Thymus (tissue), 11 donors: Measurements from ENCODE around the gene BBC3. TPM values are rescaled to one million over a fixed set of nuclear protein-coding genes. Genes with fewer than 3 reads are reported as not detected.
A peak's percentile ranks its signal among the peaks of the same experiment; 100 is the strongest.

Source experiments
- DNase-seq, 9 donors: peaks; one replicate each; pipeline ENCODE4 v3.0.0-alpha.2; 2013; ENCODE audit warnings: low spot score in 9 of 9, low read depth in 6 of 9, missing footprints in 1 of 9
- H3K27ac ChIP-seq, 2 donors: one replicate each; pipeline ENCODE4 v1.5.1; 2013; ENCODE audit warnings: control low read depth in 1 of 2, low read depth in 1 of 2, low read length in 1 of 2, mild to moderate bottlenecking in 1 of 2, moderate library complexity in 1 of 2
- H3K27me3 ChIP-seq, 2 donors: one replicate each; pipeline ENCODE4 v1.5.1; 2013; ENCODE audit warnings: low read length in 1 of 2; ENCODE audit not compliant: control insufficient read depth in 2 of 2, insufficient read depth in 1 of 2
- H3K36me3 ChIP-seq, 2 donors: one replicate each; pipeline ENCODE4 v1.5.1; 2013; ENCODE audit warnings: low read length in 1 of 2, mild to moderate bottlenecking in 1 of 2, moderate library complexity in 1 of 2; ENCODE audit not compliant: control insufficient read depth in 2 of 2, insufficient read depth in 2 of 2
- H3K4me1 ChIP-seq, 2 donors: one replicate each; pipeline ENCODE4 v1.5.1; 2013; ENCODE audit warnings: low read length in 2 of 2; ENCODE audit not compliant: control insufficient read depth in 2 of 2, insufficient read depth in 2 of 2
- H3K4me3 ChIP-seq, 2 donors: one replicate each; pipeline ENCODE4 v1.5.1; 2013; ENCODE audit warnings: low read length in 2 of 2, control low read depth in 1 of 2, mild to moderate bottlenecking in 1 of 2
- H3K9me3 ChIP-seq, 2 donors: one replicate each; pipeline ENCODE4 v1.5.1; 2013; ENCODE audit warnings: low read length in 1 of 2, mild to moderate bottlenecking in 1 of 2; ENCODE audit not compliant: control insufficient read depth in 2 of 2, insufficient read depth in 1 of 2
- WGBS: extraction: QIAGEN DNeasy Blood & Tissue Kit; methylation state at CpG from one replicate; pipeline ENCODE4 v1.1.7; 2013; 5-methylcytosine and 5-hydroxymethylcytosine counted together
- polyA plus RNA-seq: library from polyadenylated mRNA; stranded (reverse); fragments of 200-250 nt; gene quantifications from one replicate; pipeline ENCODE4 v1.2.3, GENCODE V29; 2013
- total RNA-seq: library from RNA; stranded (reverse); fragments of 120-200 nt; gene quantifications from one replicate; pipeline ENCODE4 v1.2.4, GENCODE V29; 2013
- donor health status: healthy.

BBC3 gene
- total and polyA plus RNA-seq, 2 donors, result 5.8 to 15.1 TPM

DNA sequence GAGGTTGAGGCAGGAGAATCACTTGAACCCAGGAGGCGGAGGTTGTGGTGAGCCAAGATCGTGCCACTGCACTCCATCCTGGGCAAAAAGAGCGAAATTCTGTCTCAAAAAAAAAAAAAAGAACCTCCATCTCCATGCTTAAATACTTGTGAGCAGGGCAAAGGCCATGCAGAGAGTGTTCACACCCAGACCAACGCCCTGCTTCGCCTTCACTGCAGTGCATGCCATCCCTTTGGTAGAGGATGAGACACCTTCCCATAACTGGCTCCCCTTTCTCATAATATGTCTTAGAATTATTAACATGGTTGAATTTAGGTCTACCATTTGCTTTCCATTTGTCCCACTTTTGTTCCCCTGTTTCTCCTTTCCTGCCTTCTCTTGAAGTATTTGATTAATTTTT lies 15.4 kb downstream of the BBC3 start:
- Histone ChIP-seq H3K9me3 (no peaks in the 10 kb centered on the region), H3K27ac (no peak overlapping the region), H3K27me3 (no peaks in the 10 kb centered on the region), H3K4me1 (peaks cover 0 to 6% of the 10 kb centered on the region in 2 donors), H3K4me3 (no peak overlapping the region), H3K36me3 (peaks cover 5 to 10% of the 10 kb centered on the region in 2 donors)
- WGBS, result 98% methylated on average over 5 of the region's 5 CpGs
- DNase-seq, result no peak

DNA sequence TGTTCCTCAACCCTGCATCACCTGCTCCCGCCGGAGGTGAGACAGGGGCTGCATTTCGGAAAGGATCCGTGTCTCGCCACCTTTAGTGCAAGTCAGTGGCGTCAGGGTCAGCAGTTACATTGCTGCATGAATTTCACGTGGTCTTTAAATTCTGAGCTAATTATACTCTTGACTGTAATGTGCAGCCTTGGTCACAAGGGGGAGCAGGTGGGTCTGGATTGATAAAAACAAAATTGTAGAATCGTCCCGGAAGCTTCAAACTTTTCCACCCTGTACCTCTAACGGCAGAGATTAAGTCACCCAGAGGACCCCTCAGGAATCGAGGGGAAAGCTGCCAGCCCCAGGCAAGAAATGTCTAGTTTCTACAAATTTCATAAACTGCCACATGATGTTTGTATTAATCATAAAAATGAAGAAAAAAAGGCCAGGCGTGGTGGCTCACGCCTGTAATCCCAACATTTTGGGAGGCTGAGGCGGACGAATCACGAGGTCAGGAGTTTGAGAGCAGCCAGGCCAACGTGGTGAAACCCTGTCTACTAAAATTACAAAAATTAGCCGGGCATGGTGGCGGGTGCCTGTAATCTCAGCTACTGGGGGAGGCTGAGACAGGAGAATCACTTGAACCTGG lies 20.2 kb downstream of the BBC3 start:
- Histone ChIP-seq H3K4me3 (no peak overlapping the region), H3K9me3 (peaks cover 0 to 2% of the 10 kb centered on the region in 2 donors), H3K36me3 (peaks cover 42 to 55% of the 10 kb centered on the region in 2 donors), H3K4me1 (peaks cover 0 to 22% of the 10 kb centered on the region in 2 donors), H3K27ac (no peak overlapping the region), H3K27me3 (no peaks in the 10 kb centered on the region)
- WGBS, result 47% methylated on average over 19 of the region's 19 CpGs
- DNase-seq, result peak in 4 of 9 donors; percentile 70 to 88 (median 85)

DNA sequence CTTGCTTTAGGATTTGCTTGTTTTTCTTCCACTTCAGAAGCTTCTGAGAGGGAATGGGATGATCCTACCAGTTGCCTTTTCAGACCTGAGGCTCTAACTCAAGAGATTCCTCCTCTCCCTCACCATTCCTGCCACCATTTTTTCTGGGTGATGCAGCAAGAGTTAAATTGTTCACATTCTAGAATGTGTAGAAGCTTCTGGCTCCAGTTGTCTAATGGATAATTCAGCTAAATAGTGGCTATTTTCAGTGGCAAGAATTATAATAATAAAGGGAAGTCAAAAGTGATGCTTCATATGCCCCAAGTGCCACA lies 20.9 kb downstream of the BBC3 start:
- Histone ChIP-seq H3K36me3 (peaks cover 48 to 62% of the 10 kb centered on the region in 2 donors), H3K4me1 (peaks cover 0 to 22% of the 10 kb centered on the region in 2 donors), H3K27me3 (no peaks in the 10 kb centered on the region), H3K27ac (peak overlapping the region in 1 of 2 donors; percentile 62), H3K9me3 (peaks cover 0 to 2% of the 10 kb centered on the region in 2 donors), H3K4me3 (no peak overlapping the region)
- DNase-seq, result no peak

DNA sequence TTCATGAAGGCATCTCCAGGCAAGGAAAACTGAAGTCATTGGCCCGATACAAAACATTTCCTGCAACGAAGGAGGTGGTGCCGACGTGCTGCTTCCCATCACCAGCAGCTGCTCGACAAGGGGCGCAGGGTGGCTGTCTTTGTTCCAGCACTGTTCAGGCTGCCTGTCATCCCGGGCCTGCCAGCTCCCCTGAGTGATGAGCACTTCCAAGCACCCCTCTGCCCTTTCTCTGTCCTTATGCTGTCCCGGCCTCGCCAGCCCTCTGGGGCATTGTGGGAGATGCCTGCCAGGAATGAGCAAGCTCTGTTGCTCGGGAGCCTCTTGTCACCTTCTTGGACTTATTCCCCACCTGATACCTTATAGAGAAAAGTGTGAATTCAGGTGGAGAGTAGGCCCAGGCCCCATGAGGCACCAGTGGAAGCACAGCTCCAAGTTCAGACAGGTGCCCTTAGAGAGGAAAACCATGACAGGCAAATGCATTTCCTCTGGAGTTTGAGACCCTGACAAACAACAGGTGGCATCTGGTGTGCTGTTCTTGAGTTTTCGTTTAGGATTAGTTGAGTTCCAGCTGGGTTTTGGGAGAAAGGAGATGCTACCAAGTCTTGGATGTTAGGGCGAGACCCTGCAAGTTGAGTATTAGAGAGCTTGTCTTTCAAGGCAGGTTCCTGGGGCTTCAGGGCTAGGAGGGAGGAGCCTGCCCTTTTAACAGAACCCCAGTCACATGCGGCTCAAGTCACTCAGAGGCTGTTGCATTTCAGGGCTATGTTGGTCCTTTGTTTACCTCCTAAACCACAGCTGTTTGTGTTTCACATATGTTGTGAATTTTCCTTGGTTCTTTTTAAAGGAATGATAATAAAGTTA lies 21.4 kb downstream of the BBC3 start:
- DNase-seq, result no peak
- peaks cover 0 to 22% of the 10 kb centered on the region in 2 donors for H3K4me1 ChIP-seq
- no peaks in the 10 kb centered on the region for H3K27me3 ChIP-seq
- H3K36me3 ChIP-seq, result peaks cover 54 to 68% of the 10 kb centered on the region in 2 donors
- 96% methylated on average over 13 of the region's 13 CpGs for WGBS
- H3K27ac ChIP-seq, result peak overlapping the region in 1 of 2 donors; percentile 62
- peaks cover 0 to 2% of the 10 kb centered on the region in 2 donors for H3K9me3 ChIP-seq
- no peak overlapping the region for H3K4me3 ChIP-seq

DNA sequence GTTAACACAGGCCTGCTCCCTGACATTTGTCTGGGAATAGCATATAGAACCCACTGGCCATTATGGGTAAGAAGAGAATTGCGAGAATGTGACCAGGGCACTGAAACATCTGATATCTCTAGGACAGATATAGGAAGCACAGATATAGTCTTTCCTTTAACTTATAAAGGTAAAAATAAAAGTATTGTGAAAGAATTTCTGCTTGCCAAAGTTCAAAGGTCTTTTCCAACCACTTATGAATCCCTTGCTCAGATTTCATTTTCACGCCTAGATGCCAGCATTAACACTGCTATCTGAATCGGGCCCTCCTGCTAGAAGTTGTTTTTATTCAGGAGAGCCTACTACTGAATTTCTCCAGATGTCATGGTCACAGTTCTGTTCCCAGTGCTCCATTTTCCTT lies 27.7 kb downstream of the BBC3 start:
- Histone ChIP-seq H3K9me3 (no peaks in the 10 kb centered on the region), H3K36me3 (peaks cover 67 to 73% of the 10 kb centered on the region in 2 donors), H3K27ac (no peak overlapping the region), H3K27me3 (no peaks in the 10 kb centered on the region), H3K4me1 (peaks cover 0 to 4% of the 10 kb centered on the region in 2 donors), H3K4me3 (no peak overlapping the region)
- DNase-seq, result no peak
- 93% methylated on average over 3 of the region's 3 CpGs for WGBS

DNA sequence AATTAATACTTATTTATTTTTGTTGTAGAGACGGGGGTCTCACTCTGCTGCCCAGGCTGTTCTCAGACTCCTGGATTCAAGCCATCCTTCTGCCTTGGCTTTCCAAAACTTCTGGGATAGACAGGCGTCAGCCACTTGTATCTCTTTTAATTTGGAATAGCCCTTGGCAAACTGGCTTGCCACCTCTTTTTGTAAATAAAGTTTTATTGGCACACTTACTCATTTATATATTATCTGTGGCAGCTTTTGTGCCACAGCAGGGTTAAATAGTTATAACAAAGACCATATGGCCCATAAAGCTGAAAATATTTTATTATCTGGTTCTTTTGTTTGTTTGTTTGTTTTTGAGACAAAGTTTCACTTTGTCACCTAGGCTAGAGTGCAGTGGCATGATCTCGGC lies 30.5 kb downstream of the BBC3 start:
- H3K4me1 ChIP-seq, result peaks cover 0 to 4% of the 10 kb centered on the region in 2 donors
- no peak overlapping the region for H3K4me3 ChIP-seq
- H3K27me3 ChIP-seq, result no peaks in the 10 kb centered on the region
- H3K27ac ChIP-seq, result no peak overlapping the region
- no peak for DNase-seq
- WGBS, result 98% methylated on average over 3 of the region's 3 CpGs
- peaks cover 56 to 58% of the 10 kb centered on the region in 2 donors for H3K36me3 ChIP-seq
- no peaks in the 10 kb centered on the region for H3K9me3 ChIP-seq

DNA sequence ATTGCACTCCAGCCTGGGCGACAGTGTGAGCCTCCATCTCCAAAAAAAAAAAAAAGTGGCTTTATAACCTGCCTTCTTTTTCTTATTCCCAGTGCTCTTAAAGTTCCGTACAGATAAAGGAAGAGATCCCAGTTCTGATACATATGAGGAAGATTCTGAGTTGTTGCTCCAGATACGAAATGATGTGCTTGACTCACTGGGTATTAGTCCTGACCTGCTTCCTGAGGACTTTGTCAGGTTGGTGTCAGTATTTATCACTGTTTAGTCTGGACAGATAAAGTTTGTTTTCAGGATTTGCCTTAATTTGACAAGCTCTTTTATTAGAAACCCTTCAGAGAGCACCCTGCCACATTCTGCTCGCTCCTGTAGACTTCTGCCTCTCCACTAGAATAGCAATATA lies 33.9 kb downstream of the BBC3 start:
- Histone ChIP-seq H3K36me3 (peaks cover 39 to 44% of the 10 kb centered on the region in 2 donors), H3K27me3 (no peaks in the 10 kb centered on the region), H3K4me3 (no peak overlapping the region), H3K4me1 (peaks cover 5 to 14% of the 10 kb centered on the region in 2 donors), H3K27ac (no peak overlapping the region), H3K9me3 (no peaks in the 10 kb centered on the region)
- 98% methylated on average over 4 of the region's 4 CpGs for WGBS
- DNase-seq, result no peak

DNA sequence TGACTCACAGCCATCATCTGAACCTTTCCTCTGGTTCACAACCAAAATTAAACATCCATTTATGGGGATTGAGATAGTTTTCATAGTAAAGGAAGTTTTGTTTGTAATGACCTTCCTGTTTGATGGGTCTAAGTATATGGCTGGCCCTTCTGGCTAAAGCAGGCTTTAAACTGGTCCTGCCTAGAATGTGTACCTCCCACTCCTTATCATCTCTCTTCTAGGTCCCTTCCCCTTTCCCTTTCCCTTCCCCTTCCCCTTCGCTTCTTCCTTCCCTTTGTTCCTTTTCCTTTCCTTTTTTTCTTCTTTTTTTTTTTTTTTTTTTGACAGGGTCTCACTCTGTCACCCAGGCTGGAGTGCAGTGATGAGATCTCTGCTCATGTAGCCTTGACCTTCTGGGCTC lies 35.6 kb downstream of the BBC3 start:
- Histone ChIP-seq H3K9me3 (no peaks in the 10 kb centered on the region), H3K4me3 (no peak overlapping the region), H3K4me1 (peaks cover 13 to 26% of the 10 kb centered on the region in 2 donors), H3K27me3 (no peaks in the 10 kb centered on the region), H3K36me3 (peaks cover 38 to 47% of the 10 kb centered on the region in 2 donors), H3K27ac (no peak overlapping the region)
- WGBS, result 74% methylated on average over 1 of the region's 1 CpG
- no peak for DNase-seq

DNA sequence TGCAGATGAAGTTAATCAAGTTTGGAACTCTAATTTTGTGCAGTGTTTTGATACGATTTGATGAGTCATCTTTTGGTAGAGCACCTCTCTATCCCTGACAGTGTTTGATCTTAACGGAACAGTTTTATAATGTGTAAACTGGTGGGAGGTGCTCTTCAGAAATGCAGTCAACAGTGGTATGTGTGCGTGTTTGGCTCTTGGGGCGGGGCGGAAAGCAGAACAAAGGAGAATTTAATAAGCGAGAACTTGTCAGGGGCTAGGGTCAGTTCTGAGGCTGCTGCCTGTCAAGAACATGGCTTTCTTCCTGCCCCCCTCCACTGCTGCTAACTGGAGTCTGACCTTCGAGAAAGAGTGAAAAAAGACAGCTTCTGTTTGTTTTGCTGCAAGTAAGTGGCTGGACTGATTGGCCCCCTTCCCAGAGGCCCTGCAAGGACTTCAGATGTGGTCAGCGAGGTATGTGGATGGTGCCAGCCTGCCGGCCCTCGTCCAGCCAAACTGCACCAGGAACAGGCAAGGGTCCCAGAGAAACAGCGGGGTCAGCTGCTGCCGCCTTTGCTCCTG lies 40.8 kb downstream of the BBC3 start:
- peak in 1 of 9 donors; percentile 39 for DNase-seq
- Histone ChIP-seq H3K36me3 (peaks cover 21 to 48% of the 10 kb centered on the region in 2 donors), H3K27ac (peak overlapping the region; percentile 70 to 95), H3K27me3 (no peaks in the 10 kb centered on the region), H3K9me3 (no peaks in the 10 kb centered on the region), H3K4me3 (no peak overlapping the region), H3K4me1 (peaks cover 48 to 75% of the 10 kb centered on the region in 2 donors)
- 85% methylated on average over 12 of the region's 12 CpGs for WGBS
